GM18505 (cell line): ENCODE results near the gene KIF9.
"Not testable (repeated sequence)": the region's sequence is repeated elsewhere in the genome, so short reads cannot be mapped to it uniquely, and the experiment has no call there.

Source experiments
- ATAC-seq: cut with Tn5 transposase; IDR thresholded peaks from one replicate; pipeline ENCODE4 v1.9.1; 2021; ENCODE audit not compliant: unreplicated experiment
- POLR2A ChIP-seq: IDR thresholded peaks from 4 replicates; pipeline ENCODE4 v1.6.1; 2011; ENCODE audit warnings: borderline replicate concordance; ENCODE audit not compliant: insufficient read depth, insufficient read length; ENCODE audit errors: extremely low read depth

Gene KIF9

DNA sequence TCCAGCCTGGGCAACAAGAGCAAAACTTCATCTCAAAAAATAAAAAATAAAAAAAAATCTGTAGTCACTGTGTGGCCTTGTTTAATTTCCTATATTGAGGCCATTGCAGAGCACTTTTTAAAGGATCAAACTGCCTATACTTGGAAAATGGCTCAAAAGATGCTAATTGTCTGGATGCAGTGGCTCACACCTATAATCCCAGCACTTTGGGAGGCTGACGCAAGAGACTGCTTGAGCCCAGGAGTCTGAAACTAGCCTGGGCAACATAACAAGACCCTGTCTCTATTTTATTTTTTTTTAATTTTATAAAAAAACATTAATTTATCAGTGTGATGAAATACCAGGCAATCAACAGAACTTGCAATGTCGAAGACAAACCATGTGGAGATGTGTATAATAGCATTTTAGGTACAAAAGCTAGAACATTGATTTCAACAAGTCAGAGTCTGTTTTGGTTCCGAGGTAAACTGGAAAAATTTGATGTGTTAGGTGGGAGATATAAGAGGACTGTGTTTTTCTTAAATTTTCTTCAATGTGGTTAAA lies 71.7 kb downstream of the KIF9 start:
- ATAC-seq: no peak
- TF ChIP-seq POLR2A: no peak

DNA sequence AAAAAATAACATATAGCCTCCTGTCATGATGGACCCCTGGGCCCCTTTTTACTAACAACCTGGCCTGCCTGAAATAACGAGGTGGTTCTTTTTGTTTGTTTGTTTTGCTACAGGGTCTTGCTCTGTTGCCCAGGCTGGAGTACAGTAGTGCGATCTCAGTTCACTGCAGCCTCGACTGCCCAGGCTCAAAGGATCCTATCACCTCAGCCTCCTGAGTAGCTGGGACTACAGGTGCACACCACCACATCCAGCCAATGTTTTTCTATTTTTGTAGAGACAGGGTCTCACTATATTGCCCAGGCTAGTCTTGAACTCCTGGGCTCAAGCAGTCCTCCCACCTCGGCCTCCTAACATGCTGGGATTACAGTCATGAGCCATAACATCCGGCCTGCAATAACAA lies 76.6 kb downstream of the KIF9 start:
- ATAC-seq: not testable (repeated sequence)

DNA sequence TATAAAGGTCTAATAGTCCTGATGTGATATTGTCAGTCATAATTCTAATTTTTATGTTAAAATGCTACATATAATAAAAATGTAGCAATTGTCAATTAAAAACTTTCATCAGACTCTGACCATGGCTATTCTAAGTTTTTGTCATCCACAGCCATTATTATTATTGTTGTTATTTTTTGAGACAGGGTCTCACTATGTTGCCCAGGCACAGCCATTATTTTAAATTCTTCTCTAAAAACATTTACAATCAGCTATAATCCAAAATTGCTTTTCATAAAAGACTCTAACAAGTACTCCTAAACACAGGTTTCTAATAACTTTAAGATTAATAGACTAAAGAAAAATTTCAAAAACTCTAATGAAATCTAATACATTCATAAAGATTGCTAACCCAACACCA lies 77.7 kb downstream of the KIF9 start:
- ATAC-seq: no peak
- TF ChIP-seq POLR2A: no peak

DNA sequence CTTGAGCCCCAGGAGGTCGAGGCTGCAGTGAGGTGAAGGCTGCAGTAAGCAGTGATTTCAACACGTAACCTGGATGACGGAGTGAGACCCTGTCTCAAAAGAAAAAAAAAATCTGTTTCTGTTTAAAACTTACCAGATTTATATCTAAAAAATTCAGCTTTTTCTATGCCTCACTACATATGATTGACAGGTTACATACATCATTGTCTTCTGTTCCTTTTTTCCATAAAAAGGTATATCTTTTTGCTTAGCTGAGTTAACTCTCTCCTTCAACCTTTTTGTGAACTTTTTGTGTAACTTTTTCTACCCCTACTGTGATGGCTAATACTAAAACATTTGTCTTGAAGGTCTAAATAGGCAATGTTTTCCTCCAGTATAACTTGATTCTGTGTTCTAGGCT lies 80.1 kb downstream of the KIF9 start:
- no peak for TF ChIP-seq POLR2A
- no peak for ATAC-seq

DNA sequence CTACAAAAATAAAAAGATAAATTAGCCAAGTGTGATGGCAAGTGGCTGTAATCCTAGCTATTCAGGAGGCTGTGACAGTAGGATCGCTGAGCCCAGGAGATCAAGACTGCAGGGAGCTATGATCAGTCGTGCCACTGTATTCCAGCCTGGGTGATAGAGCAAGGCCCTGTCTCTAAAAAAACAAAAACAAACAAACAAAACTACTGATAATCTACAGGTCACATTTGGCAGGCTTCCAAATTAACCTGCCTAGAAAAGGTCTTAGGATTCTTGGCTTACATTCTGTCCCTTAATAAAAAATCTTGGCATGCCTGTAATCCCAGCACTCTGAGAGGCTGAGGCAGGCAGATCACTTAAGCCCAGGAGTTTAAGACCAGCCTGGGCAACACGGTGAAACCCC lies 85.3 kb downstream of the KIF9 start:
- no peak for ATAC-seq
- no peak for TF ChIP-seq POLR2A

DNA sequence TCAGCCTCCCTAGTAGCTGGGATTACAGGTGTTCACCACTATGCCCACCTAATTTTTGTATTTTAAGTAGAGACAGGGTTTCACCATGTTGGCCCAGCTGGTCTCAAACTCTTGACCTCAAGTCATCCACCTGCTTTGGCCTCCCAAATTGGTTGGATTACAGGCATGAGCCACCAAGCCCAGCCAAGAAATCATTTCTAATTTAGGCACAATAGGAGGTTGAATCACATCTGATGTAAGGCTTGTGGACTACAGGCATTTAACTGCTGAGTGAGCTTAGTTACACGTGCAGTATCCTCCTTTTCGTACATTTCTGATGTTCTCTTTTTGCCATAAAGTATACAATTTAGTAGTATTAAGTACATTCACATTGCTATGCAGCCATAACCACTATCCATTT lies 87.6 kb downstream of the KIF9 start:
- no peak for TF ChIP-seq POLR2A
- ATAC-seq: no peak

DNA sequence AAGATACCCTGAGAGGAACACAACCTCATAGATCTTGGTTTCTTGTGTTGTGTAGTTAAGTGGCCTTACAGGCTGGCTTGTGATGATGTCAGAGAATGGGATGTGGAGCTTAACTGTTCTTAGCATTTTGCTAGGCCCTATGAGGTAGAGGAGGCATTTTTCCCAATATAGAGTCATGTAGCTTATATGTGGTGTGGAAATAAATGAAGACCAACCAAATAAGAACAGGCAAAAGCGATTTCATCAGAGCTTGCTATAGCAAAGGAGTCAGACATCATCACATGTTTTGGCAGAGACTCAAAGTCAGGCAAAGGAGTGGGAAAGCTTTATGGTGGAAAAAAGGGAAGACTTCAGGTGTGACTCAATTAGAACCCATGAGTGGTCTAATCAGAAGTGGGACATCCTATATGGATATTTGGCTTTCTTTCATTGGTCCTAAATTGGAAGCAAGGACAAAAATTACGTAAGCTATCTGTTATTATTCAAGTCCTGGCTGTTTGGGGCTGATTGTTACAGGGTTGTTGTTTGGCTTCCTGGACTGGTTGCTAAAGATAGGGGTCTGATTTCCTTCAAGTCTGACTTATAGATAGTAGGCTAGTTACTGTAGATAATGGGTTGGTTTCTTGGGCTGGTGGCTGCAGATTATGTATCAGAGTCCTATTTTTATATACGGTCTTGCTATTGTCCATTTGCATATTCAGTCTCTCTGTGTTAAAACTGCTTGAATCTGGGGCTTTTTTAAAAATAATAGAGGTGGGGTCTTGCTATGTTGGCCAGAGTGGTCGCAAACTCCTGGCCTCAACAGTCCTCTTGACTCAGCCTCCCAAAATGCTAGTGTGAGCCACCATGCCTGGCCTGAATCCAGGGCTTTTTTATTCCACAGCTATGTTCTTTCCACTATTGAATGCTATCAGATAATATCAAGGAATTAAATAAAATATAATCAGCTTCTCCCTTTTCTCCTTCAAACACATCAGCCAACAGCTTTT lies 88.4 kb downstream of the KIF9 start:
- no peak for ATAC-seq
- TF ChIP-seq POLR2A: no peak

DNA sequence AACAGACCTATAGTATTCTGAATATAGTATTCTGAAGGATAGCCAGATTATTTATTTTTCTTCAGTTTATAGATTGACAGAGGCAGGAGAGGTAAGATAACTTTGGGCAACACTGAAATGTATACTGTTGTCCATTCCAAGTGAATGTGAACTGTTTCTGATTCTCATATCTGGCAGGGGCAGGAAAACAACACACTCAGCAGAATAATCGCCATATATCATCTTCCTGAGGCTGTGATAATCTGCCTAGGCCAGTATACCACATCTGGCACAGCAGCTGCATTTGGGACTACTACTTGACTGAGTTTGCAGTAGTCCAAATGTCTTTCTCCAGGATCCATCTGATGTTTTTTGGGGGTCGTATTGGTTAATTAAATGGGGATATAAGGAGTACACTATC lies 96.3 kb downstream of the KIF9 start:
- ATAC-seq: no peak
- TF ChIP-seq POLR2A: no peak

DNA sequence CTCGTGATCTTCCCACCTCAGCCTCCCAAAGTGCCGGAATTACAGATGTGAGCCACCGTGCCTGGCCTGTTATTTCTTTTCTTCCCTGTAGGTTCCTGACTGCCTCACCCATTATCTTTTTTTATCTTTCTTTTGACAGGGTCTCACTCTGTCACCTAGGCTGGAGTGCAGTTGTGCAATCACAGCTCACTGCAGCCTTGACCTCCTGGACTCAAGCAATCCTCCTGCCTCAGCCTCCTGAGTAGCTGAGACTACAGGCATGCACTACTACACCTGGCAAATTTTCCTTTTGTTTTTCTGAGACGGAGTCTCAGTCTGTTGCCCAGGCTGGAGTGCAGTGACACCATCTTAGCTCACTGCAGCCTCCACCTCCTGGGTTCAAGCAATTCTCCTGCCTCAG lies 100.9 kb downstream of the KIF9 start:
- ATAC-seq: not testable (repeated sequence)

DNA sequence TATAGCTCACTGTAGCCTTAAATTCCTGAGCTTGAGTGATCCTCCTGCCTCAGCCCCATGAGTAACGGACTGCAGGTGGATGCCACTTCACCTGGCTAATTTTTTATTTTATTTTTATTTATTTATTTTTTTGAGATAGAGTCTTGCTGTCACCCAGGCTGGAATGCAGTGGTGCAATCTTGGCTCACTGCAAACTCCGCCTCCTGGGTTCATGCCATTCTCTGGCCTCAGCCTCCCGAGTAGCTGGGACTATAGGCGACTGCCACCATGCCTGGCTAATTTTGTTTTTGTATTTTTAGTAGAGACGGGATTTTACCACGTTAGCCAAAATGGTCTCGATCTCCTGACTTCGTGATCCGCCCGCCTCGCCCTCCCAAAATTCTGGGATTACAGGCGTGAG lies 102.6 kb downstream of the KIF9 start:
- not testable (repeated sequence) for ATAC-seq
